Tongue (tissue), 3 donors: ENCODE measurements around the gene ATP2B1. TPM values are rescaled to one million over a fixed set of nuclear protein-coding genes. Genes with fewer than 3 reads are reported as not detected.

Source experiments
- DNase-seq: peaks from one replicate; pipeline ENCODE4 v3.0.0-alpha.2; 2015
- small RNA-seq: library from RNA; depleted of rRNA; stranded (forward); fragments of <200 nt; gene quantifications from one replicate; pipeline ENCODE3, GENCODE V24; 2014; ENCODE audit warnings: low replicate concordance
- total RNA-seq: library from RNA; depleted of rRNA; stranded (reverse); fragments of >200 nt; gene quantifications from one replicate; pipeline ENCODE4 v1.2.3, GENCODE V29; 2014

The ATP2B1 gene
- total RNA-seq, 1 donor from 2014 or later = 105 TPM

DNA sequence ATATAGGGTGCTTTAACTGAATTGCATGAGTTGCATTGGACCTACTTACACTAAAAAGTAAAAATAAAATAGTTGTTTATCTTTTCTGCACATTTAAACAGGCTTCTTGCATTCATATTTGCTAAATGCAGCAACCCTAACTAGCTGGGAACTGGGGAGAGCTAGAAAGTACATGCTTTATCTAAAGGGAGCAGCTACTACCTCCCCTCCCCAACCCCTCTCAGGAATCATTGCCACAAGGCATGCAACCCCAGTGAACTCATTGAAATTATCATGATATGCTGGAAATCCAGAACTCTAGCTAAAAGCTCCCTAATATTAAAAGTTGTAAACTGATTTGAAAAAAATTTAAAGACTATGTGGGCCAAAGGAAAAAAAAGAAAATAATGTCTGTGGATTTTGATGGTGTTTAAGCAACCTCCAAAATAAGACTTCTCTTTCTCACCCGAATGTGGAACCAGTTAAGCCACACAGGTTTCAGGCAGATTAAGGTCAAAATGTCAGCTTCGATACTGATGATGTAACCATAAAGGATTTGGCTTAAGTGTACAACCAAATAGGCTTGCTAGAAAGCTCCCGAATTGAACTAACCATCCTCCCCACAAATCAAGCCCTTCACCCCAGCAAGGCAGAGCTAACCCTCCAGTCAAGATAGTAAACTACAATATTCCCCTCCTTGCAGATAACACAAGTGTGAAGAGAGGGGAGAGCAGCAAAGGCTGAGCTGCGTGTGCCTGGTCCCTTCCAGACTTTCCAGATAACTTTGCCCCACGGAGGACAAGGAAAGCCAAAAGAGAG, 169.0 kb downstream of the ATP2B1 start:
- no peak for DNase-seq

DNA sequence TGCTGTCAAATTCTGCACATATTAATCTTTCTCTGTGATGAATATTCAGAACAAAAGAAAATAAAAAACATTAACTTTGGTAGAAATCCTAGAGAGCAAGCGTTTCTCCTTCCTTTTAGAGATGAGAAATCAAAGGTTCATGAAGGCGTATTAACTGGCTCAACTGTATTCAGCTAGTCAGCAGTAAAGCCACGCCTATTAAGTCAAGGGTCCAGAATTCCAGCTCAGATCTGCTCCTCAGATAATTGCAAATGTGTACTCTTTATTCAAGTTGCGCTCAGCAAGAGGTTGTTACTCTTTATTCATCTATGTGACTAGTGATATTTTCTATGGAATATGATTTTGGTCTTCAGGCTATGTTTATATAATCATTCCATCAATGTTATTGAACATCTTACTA, 169.7 kb downstream of the ATP2B1 start:
- DNase-seq = no peak

Small RNAs within 50 kb of the gene (small RNA-seq; reads per million reads assigned to genes)
- gene AC025034.2 = not detected
- gene RNA5SP365 = not detected
- gene RNU6-148P = not detected

Other genes with a start within 250 kb of the ATP2B1 start
- gene GALNT4, start 184.0 kb downstream of the ATP2B1 start, total RNA-seq = 8.4 TPM
- gene POC1B, start 182.8 kb downstream of the ATP2B1 start, total RNA-seq = 17.5 TPM